Activated naive CD8-positive, alpha-beta T cell treated with anti-CD3 and anti-CD28 coated beads, Interleukin-2, amount 10 ng/mL, durations not matched to agents 7 days and 5 days (primary cell): ENCODE results near the gene COL12A1. TPM values are rescaled to one million over a fixed set of nuclear protein-coding genes. Genes with fewer than 3 reads are reported as not detected.
A peak's percentile ranks its signal among the peaks of the same experiment; 100 is the strongest.
"Not testable (repeated sequence)": the region's sequence is repeated elsewhere in the genome, so short reads cannot be mapped to it uniquely, and the experiment has no call there.

Experiments used
- ATAC-seq: fragments of 150-1000 bp; cut with Tn5 transposase; one replicate; pipeline ENCODE4 v1.10.0; 2021; ENCODE audit warnings: low read depth, moderate library complexity
- POLR2A ChIA-PET: fragments of 350-600 bp; sonication (Branson Sonifier 250); formaldehyde crosslinking; loops from one replicate; lab custom pipeline; 2021; ENCODE audit warnings: antibody characterized with exemption; lab: Charles Lee
- DNase-seq: peaks from one replicate; pipeline ENCODE4 v3.0.0; 2021
- H3K27ac Mint-ChIP-seq: one replicate; pipeline ENCODE4 v1.8.0; 2022; ENCODE audit warnings: mild to moderate bottlenecking, mixed read lengths
- H3K27me3 Mint-ChIP-seq: one replicate; pipeline ENCODE4 v1.8.0; 2022; ENCODE audit warnings: mild to moderate bottlenecking, moderate library complexity, mixed read lengths
- H3K36me3 Mint-ChIP-seq: one replicate; pipeline ENCODE4 v1.8.0; 2021; ENCODE audit warnings: mild to moderate bottlenecking, mixed read lengths
- H3K4me1 Mint-ChIP-seq: one replicate; pipeline ENCODE4 v1.8.0; 2021; ENCODE audit warnings: mixed read lengths
- H3K4me3 Mint-ChIP-seq: one replicate; pipeline ENCODE4 v1.8.0; 2022; ENCODE audit warnings: mild to moderate bottlenecking, moderate library complexity, mixed read lengths
- H3K9me3 Mint-ChIP-seq: one replicate; pipeline ENCODE4 v1.8.0; 2021; ENCODE audit warnings: mixed read lengths
- total RNA-seq, 2 experiments: library from RNA; stranded (reverse); gene quantifications; one replicate each; pipeline ENCODE4 v1.2.3, GENCODE V29; 2021

Gene COL12A1
- total RNA-seq, 2 experiments from 2014 or later: not detected

DNA sequence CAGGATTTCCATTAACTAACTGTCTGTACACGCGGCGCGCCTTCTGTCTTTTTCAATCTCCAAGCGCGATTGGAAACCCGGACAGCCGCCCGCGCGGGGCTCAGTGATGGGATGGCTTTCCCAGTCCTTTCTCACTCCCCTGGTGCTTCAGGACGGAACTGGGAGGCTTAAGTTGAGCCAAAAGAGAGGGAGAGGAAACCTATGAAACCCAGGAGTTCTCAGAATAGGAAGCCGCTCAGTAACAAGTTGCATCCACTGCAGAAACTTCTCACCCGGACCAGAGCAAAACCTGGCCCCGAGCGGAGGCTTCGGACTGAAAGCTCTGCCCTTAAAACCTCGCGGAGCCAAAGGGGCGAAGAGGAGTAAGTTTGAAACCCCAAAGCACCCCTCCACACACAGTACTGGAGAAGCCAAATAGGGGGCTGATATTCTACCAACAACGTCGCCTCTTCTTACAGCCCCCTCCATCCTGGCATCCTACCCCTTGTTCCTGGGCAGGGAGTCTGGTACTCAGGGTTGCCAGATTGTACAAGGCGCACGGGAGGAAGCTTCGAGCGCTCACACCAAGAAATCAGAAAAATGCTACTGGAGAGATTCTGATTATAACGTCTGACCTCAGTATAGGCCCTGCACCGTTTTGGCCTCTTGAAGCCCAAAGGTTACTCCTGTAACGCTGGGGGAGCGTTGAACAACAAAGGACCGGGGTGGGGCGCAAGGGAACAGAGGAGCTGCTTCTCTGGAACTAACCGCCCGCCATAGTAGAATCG lies 906 bp upstream of the COL12A1 start:
- no peak for ATAC-seq
- Mint-ChIP-seq H3K36me3 (peaks cover 1% of the 10 kb centered on the region), H3K4me1 (peaks cover 51% of the 10 kb centered on the region), H3K27me3 (peaks cover 79% of the 10 kb centered on the region), H3K27ac (no peak overlapping the region), H3K4me3 (peak overlapping the region; percentile 60), H3K9me3 (no peaks in the 10 kb centered on the region)
- POLR2A ChIA-PET: no interaction called here
- peak; percentile 33 for DNase-seq

DNA sequence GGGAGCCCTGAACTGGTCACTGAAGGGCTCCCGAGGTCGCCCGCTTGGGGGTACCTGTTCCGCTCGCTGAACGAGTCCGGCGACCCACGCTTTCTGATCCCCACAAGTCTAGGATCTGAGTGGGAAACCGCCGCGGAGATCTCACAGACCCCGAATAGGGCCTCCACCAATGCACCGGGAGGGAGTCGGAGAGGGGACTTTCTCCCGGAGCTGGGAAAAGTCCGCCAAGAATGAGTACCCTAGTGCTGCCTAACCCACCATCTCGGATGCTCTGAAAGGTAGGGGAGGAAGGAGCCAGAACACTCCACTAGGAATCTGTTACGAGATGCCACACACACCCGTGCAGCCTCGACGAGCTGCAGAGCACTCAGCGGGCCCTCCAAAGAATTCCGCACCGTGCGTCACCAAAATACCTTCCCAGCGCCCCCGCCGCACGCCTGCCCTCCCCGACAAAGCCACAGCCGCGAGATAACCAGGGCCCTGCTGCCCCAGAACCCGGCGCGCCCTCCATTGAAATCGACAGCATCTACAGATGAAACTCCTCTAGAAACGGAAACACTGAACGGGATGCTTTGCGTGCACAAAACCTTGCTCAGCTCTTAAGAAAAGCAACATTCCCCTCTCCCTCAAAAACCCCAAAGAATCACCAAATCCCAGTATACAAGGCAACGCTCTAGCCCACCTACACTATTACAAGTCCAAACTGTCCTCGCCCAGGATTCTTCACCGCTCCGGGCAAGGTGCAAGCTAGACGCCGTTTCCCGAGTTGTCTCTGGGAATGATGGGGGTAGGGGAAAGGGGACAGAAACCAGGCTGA lies 686 bp downstream of the COL12A1 start:
- DNase-seq: peak; percentile 45
- peak overlapping the region; percentile 9 for H3K27ac Mint-ChIP-seq
- H3K4me3 Mint-ChIP-seq: peak overlapping the region; percentile 63
- peaks cover 1% of the 10 kb centered on the region for H3K36me3 Mint-ChIP-seq
- peaks cover 51% of the 10 kb centered on the region for H3K4me1 Mint-ChIP-seq
- H3K9me3 Mint-ChIP-seq: no peaks in the 10 kb centered on the region
- POLR2A ChIA-PET: no interaction called here
- no peak for ATAC-seq
- peaks cover 87% of the 10 kb centered on the region for H3K27me3 Mint-ChIP-seq

DNA sequence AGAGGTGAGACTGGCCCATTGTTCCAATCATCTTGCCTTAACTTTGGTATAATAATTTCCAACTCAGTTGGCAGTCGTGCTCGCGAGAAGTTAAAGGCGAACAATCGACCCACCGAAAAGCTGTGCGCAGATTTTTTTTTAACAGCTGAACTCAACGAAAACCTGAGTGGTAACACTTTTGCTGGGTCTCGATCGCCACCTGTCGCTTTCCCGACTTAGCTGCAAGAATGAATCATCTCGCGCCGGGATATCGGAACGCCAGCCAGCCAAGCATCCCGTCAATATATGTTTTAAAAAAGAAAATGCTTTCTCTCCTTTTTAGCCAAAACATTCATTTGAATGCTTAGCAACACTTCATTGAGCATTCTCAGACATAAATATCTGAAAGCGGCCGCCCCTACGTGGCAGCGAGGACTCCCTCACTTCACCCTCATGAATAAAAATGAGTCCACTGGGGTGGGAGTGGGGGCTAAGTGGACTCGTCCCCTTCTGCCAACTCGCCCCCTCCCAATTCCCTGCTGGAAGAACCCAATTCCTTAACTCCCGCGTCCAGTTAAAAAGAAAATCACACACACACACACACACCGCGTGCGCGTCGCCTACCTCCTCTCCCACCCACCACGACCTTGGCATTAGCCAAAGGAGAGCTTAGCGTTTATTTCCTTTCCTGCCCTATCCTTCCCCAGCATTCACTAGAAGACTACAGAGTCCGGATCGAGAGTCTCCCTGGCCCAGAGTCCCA lies 1.5 kb downstream of the COL12A1 start:
- DNase-seq: peak; percentile 46
- POLR2A ChIA-PET: no interaction called here
- Mint-ChIP-seq H3K4me3 (peak overlapping the region; percentile 31), H3K36me3 (peaks cover 1% of the 10 kb centered on the region), H3K27ac (no peak overlapping the region), H3K9me3 (no peaks in the 10 kb centered on the region), H3K4me1 (peaks cover 51% of the 10 kb centered on the region), H3K27me3 (peaks cover 89% of the 10 kb centered on the region)
- no peak for ATAC-seq

DNA sequence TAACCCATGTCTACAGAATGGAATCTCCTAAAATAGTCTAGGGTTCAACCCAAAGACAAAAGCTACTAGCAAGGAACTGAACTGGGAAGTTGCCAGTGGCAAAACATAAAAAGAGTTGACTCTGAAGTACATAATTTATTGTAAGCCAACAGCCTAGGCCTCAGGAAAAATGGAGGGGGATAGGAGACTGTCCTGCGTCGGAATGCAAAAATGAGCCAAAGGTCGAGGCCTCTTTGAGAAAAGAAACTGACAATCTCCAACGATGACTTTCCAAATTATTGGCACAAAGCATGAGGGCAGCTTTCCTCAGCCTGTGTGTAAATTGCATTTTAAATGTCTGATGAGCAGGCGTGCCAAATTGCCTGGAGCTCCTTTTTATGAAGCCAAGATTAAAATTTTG lies 2.1 kb downstream of the COL12A1 start:
- ATAC-seq: no peak
- no peak for DNase-seq
- peaks cover 1% of the 10 kb centered on the region for H3K36me3 Mint-ChIP-seq
- POLR2A ChIA-PET: no interaction called here
- H3K4me3 Mint-ChIP-seq: no peak overlapping the region
- no peaks in the 10 kb centered on the region for H3K9me3 Mint-ChIP-seq
- peaks cover 46% of the 10 kb centered on the region for H3K4me1 Mint-ChIP-seq
- H3K27me3 Mint-ChIP-seq: peaks cover 84% of the 10 kb centered on the region
- no peak overlapping the region for H3K27ac Mint-ChIP-seq

DNA sequence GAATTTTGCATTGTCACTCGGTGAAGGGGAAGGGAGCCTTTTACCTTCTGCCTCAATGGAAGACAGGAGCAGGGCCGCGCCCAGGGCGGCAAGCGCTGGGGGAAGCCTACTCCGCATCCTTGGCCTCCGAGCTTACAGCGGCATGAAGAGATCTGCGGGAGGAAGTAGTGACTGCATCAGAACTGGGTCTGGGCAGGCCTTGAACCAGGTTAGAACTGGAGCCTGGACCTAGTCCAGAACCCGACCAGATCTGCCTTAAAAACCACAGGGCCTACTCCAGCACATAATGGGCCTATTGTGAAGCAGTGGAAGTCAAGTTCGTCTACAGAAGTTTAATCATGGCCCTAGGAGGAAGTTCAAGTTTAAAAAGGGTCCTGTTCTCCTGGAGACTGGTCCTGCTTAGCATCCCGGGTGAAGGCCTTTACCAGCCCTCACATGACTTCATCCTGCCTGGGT lies 3.1 kb downstream of the COL12A1 start:
- no peak overlapping the region for H3K27ac Mint-ChIP-seq
- ATAC-seq (no peak), DNase-seq (no peak)
- H3K27me3 Mint-ChIP-seq: peaks cover 76% of the 10 kb centered on the region
- no peak overlapping the region for H3K4me3 Mint-ChIP-seq
- POLR2A ChIA-PET: no interaction called here
- peaks cover 39% of the 10 kb centered on the region for H3K4me1 Mint-ChIP-seq
- H3K36me3 Mint-ChIP-seq: no peaks in the 10 kb centered on the region
- H3K9me3 Mint-ChIP-seq: no peaks in the 10 kb centered on the region

DNA sequence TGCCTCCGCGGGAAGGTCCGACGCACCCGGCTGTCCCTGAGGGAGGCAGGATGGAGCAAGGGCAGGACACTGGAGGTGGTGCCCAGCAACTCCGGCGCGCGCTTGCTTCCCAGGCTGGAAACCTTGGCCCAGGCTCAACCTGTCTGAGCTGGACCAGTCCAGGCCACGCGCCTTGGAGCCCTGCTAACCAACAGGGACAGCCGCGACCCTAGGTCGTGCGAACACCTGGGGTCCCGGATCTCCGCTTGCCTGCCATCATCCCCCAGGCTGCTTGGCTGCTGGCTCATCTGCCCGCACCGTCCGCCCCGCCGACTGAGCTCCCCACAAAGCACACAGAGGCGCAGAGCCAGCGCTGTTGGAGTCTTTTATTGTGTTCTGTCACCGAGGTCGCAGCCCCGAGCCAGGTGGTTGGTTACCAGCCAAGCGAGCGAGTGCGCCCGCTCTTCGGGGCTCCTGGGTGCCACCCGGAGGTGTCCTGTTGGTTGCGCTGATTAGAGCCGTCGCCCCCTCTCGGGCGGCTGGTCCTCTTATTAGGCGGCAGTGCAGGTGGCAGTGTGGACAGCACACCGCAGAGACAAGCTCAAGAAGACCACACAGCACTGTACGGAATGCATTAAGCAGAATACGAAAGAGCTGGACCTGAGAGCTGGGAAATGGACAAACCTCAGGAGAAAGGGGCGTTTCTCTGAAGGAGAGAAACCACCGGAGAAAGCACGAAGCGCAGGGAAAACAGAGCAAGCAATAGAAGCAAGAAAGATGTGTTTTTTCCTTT lies 3.8 kb downstream of the COL12A1 start:
- Mint-ChIP-seq H3K27me3 (peaks cover 70% of the 10 kb centered on the region), H3K9me3 (no peaks in the 10 kb centered on the region), H3K4me1 (peaks cover 33% of the 10 kb centered on the region), H3K36me3 (no peaks in the 10 kb centered on the region), H3K27ac (no peak overlapping the region), H3K4me3 (no peak overlapping the region)
- ATAC-seq: no peak
- no peak for DNase-seq
- POLR2A ChIA-PET: no interaction called here

DNA sequence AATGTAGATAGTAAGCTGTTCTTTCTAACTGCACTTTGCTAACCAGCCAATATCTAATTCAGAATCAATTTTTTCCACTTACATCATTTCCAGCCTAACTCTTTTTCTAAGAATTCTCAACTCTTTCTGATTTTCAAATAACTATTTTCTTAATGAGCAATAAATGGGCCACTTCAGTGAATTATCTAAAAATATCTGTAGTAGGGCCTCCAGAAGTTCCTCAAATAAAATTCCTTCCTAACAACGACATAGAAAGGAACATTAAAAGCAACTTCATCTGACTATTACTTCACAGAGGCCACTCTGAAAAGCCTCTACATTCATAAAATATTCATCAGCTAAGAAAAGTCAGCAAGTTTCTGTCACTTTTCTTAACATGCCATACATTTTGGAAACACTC lies 4.8 kb downstream of the COL12A1 start:
- no peak for DNase-seq
- POLR2A ChIA-PET: no interaction called here
- peaks cover 25% of the 10 kb centered on the region for H3K4me1 Mint-ChIP-seq
- no peak overlapping the region for H3K4me3 Mint-ChIP-seq
- H3K9me3 Mint-ChIP-seq: no peaks in the 10 kb centered on the region
- no peak for ATAC-seq
- no peaks in the 10 kb centered on the region for H3K36me3 Mint-ChIP-seq
- no peak overlapping the region for H3K27ac Mint-ChIP-seq
- H3K27me3 Mint-ChIP-seq: peaks cover 59% of the 10 kb centered on the region

DNA sequence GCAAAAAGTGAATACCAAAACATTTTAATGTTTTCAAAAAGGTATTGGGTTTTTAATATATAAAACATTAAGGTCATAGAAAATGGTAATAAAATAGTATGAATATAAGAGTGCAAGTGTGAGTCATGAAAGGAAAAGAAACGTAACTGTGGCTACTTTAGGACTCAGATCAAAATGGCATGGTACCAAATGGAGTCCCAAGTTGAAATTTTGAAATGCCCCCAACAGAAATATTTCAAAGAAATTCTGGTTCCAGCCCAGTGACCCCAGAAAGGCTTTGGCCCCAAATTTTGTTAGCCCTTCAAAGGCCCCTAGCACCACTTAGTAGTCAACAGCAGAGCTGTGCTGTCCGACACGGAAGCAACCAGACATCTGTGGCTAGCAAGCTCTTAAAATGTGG lies 6.0 kb downstream of the COL12A1 start:
- no peak overlapping the region for H3K27ac Mint-ChIP-seq
- H3K4me3 Mint-ChIP-seq: no peak overlapping the region
- POLR2A ChIA-PET: no interaction called here
- peaks cover 17% of the 10 kb centered on the region for H3K4me1 Mint-ChIP-seq
- no peaks in the 10 kb centered on the region for H3K9me3 Mint-ChIP-seq
- peaks cover 48% of the 10 kb centered on the region for H3K27me3 Mint-ChIP-seq
- no peaks in the 10 kb centered on the region for H3K36me3 Mint-ChIP-seq
- ATAC-seq (no peak), DNase-seq (no peak)

DNA sequence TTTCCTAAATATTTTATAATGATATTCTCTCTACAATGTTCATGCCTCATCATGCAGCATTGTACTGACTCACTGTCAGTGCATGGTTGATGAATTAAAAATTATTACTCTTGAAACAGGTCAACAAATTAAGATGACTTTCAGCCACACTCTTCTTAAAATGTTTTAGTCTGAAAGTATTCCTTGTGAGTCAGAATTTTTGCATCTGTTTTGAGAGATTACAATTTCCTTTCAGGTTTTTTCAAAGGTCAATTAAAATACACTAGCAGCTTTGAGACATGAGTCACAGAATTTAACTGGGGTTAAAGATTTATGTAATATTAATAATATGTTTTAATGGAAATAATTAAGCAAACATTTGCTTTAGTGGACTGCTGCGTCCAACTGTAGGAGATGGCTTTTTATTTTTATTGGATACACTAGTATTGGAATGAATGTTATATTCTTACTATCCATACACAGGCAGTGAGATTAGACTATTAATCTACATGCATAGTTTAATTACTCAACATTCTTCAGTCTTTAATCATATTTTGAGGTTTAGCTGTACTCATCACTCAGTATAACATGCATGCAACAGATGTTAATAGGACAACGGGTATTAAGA lies 9.7 kb downstream of the COL12A1 start:
- Mint-ChIP-seq H3K9me3 (no peaks in the 10 kb centered on the region), H3K36me3 (no peaks in the 10 kb centered on the region), H3K4me3 (no peak overlapping the region), H3K27me3 (peaks cover 12% of the 10 kb centered on the region), H3K27ac (no peak overlapping the region), H3K4me1 (no peaks in the 10 kb centered on the region)
- DNase-seq (no peak), ATAC-seq (no peak)
- POLR2A ChIA-PET: no interaction called here

DNA sequence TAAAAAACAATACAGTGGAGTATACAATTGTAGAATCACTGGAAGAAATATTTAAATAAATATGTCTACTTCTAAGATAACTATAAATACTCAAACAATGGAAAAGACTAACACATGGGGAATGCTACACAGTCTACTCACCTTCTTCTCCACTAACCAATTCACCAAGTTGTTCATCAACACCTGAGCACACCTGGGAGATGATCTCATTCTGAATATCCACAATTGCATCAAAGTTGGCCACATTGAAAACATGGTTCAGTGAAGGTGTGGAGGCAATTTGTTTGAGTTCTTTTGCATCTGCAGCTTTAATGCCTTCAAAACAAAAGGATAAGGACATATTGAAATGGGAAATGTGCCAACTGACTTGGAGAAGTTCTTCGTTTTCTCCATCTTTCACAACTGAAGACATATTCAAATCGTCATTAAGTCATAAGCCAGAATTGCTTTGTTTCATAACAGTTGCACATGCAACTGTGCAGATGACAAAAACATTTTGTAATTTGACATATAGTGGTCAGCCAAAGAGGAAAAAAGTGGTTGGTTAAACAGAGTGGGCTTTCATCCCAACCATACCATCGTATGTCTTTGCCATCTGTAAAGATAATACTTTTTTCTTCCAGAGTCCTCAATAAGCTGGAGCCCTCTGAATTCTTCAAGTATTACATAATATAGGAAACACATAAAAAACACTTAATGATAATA lies 17.5 kb downstream of the COL12A1 start:
- Mint-ChIP-seq H3K9me3 (peaks cover 4% of the 10 kb centered on the region), H3K36me3 (no peaks in the 10 kb centered on the region), H3K27me3 (peaks cover 7% of the 10 kb centered on the region), H3K27ac (no peak overlapping the region), H3K4me1 (no peaks in the 10 kb centered on the region), H3K4me3 (no peak overlapping the region)
- POLR2A ChIA-PET: no interaction called here
- ATAC-seq: no peak
- DNase-seq: no peak

DNA sequence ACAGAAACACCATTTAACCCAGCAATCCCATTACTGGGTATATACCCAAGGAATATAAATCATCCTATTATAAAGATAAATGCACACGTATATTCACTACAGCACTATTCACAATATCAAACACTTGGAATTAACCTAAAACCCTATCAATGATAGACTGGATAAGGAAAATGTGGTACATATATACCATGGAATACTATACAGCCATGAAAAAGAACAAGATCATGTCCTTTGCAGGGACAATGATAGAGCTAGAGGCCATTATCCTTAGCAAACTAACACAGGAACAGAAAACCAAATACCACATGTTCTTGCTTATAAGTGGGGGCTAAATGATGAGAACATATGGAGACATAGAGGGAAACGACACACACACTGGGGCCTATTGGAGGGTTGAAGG lies 19.3 kb downstream of the COL12A1 start:
- H3K36me3 Mint-ChIP-seq, H3K27me3 Mint-ChIP-seq, ATAC-seq, DNase-seq, H3K9me3 Mint-ChIP-seq, H3K4me1 Mint-ChIP-seq, POLR2A ChIA-PET, H3K27ac Mint-ChIP-seq, H3K4me3 Mint-ChIP-seq: not testable (repeated sequence)

DNA sequence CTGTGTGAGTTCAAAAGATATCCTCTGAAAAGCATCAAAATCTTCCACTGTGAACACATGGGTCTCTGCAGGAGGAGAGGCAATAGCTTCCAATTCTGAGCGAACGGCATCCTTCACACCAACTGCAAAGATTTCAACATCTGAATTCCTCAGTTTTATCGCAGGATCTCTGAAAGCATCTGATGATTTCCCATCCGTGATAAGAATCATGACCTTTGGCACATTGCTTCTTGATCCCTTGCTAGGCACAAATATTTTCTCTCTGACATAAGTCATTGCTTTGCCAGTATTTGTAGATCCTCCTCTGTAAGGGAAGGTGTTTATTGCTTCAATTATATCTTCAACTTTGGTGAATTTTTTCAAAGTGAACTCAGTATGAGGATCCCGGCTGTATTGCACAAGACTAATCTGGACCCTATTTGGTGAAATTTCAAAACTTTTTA lies 22.7 kb downstream of the COL12A1 start:
- peaks cover 5% of the 10 kb centered on the region for H3K27me3 Mint-ChIP-seq
- no peak for DNase-seq
- ATAC-seq: no peak
- H3K27ac Mint-ChIP-seq: no peak overlapping the region
- H3K4me1 Mint-ChIP-seq: no peaks in the 10 kb centered on the region
- no peaks in the 10 kb centered on the region for H3K36me3 Mint-ChIP-seq
- POLR2A ChIA-PET: no interaction called here
- H3K9me3 Mint-ChIP-seq: peaks cover 5% of the 10 kb centered on the region
- no peak overlapping the region for H3K4me3 Mint-ChIP-seq
